Mesenchymal stem cell (in vitro differentiated cells and primary cell): Measurements from ENCODE around the gene MAP1A.

Experiments used
- DNase-seq: peaks from one replicate; pipeline ENCODE4 v3.0.0-alpha.2; 2013
- H2AFZ ChIP-seq: one replicate; pipeline ENCODE4 v1.6.1; 2013; ENCODE audit warnings: low read depth, mild to moderate bottlenecking, control low read depth, inconsistent platforms, low read length, moderate library complexity
- H2AK5ac ChIP-seq: 2 replicates; pipeline ENCODE4 v1.6.1; 2013; ENCODE audit warnings: low read length, moderate library complexity, mild to moderate bottlenecking, inconsistent platforms; ENCODE audit not compliant: severe bottlenecking
- H2BK120ac ChIP-seq: one replicate; pipeline ENCODE4 v1.6.1; 2013; ENCODE audit warnings: low read depth, mild to moderate bottlenecking, inconsistent platforms, low read length, moderate library complexity
- H2BK12ac ChIP-seq, 2 experiments: one replicate each; pipeline ENCODE4 v1.6.1; 2013; ENCODE audit warnings: inconsistent platforms in 2 of 2, low read length in 2 of 2, mild to moderate bottlenecking in 2 of 2, moderate library complexity in 2 of 2, control low read depth in 1 of 2
- H2BK15ac ChIP-seq: one replicate; pipeline ENCODE4 v1.6.1; 2013; ENCODE audit warnings: mild to moderate bottlenecking, low read depth, inconsistent platforms; ENCODE audit not compliant: poor library complexity, severe bottlenecking
- H2BK5ac ChIP-seq: 2 replicates; pipeline ENCODE4 v1.6.1; 2013; ENCODE audit warnings: low read depth, mild to moderate bottlenecking, low read length, control low read depth, inconsistent platforms; ENCODE audit not compliant: poor library complexity, severe bottlenecking
- H3K14ac ChIP-seq, 2 experiments: one replicate each; pipeline ENCODE4 v1.6.1; 2013; ENCODE audit warnings: inconsistent platforms in 2 of 2, low read length in 2 of 2, control low read depth in 1 of 2, mild to moderate bottlenecking in 1 of 2, moderate library complexity in 1 of 2
- H3K18ac ChIP-seq, 2 experiments: one replicate each; pipeline ENCODE4 v1.6.1; 2013; ENCODE audit warnings: inconsistent platforms in 2 of 2, low read length in 2 of 2, control low read depth in 1 of 2, low read depth in 1 of 2, mild to moderate bottlenecking in 1 of 2
- H3K23ac ChIP-seq, 2 experiments: one replicate each; pipeline ENCODE4 v1.6.1; 2013; ENCODE audit warnings: inconsistent platforms in 2 of 2, low read length in 2 of 2, mild to moderate bottlenecking in 2 of 2, moderate library complexity in 2 of 2, control low read depth in 1 of 2
- H3K27ac ChIP-seq: 2 replicates; pipeline ENCODE4 v1.5.1; 2013; ENCODE audit warnings: mild to moderate bottlenecking, moderate library complexity, low read length, control low read depth, inconsistent platforms; ENCODE audit not compliant: poor library complexity, severe bottlenecking
- H3K27me3 ChIP-seq, 2 experiments: 2 replicates each; pipeline versions ENCODE4 v1.6.1 to v1.7.0; 2013; ENCODE audit warnings: low read length in 2 of 2, mild to moderate bottlenecking in 2 of 2, moderate library complexity in 2 of 2, control low read depth in 1 of 2, inconsistent platforms in 1 of 2; ENCODE audit not compliant: control insufficient read depth in 1 of 2, insufficient read depth in 1 of 2
- H3K36me3 ChIP-seq, 2 experiments: 2 replicates each; pipeline versions ENCODE4 v1.6.1 to v1.7.0; 2013; ENCODE audit warnings: low read length in 2 of 2, control low read depth in 1 of 2, inconsistent platforms in 1 of 2, low read depth in 1 of 2, mild to moderate bottlenecking in 1 of 2; ENCODE audit not compliant: insufficient read depth in 2 of 2, control insufficient read depth in 1 of 2
- H3K4ac ChIP-seq, 2 experiments: one replicate each; pipeline ENCODE4 v1.6.1; 2013; ENCODE audit warnings: inconsistent platforms in 2 of 2, low read length in 2 of 2, mild to moderate bottlenecking in 2 of 2, moderate library complexity in 2 of 2, control low read depth in 1 of 2, low read depth in 1 of 2
- H3K4me1 ChIP-seq: 2 replicates; pipeline ENCODE4 v1.6.1; 2013; ENCODE audit warnings: low read depth, low read length, control low read depth; ENCODE audit not compliant: control insufficient read depth, insufficient read depth
- H3K4me2 ChIP-seq: 2 replicates; pipeline ENCODE4 v1.6.1; 2013; ENCODE audit warnings: low read length, mild to moderate bottlenecking, inconsistent platforms; ENCODE audit not compliant: poor library complexity, severe bottlenecking
- H3K4me3 ChIP-seq, 2 experiments: 2 replicates each; pipeline versions ENCODE4 v1.5.1 to v1.7.0; 2013; ENCODE audit warnings: low read length in 2 of 2, mild to moderate bottlenecking in 2 of 2, control low read depth in 1 of 2, low read depth in 1 of 2; ENCODE audit not compliant: insufficient read depth in 1 of 2
- H3K79me1 ChIP-seq: replicated peaks from 2 replicates; pipeline ENCODE4 v1.6.1; 2013; ENCODE audit warnings: mild to moderate bottlenecking, control low read depth, low read length, inconsistent platforms; ENCODE audit not compliant: poor library complexity, severe bottlenecking
- H3K9ac ChIP-seq: 2 replicates; pipeline ENCODE4 v1.7.0; 2013; ENCODE audit warnings: mild to moderate bottlenecking, low read length, moderate library complexity
- H3K9me3 ChIP-seq: 2 replicates; pipeline ENCODE4 v1.7.0; 2013; ENCODE audit warnings: mild to moderate bottlenecking, low read length; ENCODE audit not compliant: control insufficient read depth
- H4K8ac ChIP-seq: one replicate; pipeline ENCODE4 v1.6.1; 2013; ENCODE audit warnings: inconsistent platforms, mild to moderate bottlenecking, low read length, moderate library complexity
- H4K91ac ChIP-seq: one replicate; pipeline ENCODE4 v1.6.1; 2013; ENCODE audit warnings: mild to moderate bottlenecking, low read length, inconsistent platforms
- WGBS: methylation state at CpG from one replicate; pipeline ENCODE4 v1.1.7; 2013; ENCODE audit warnings: mixed read lengths; 5-methylcytosine and 5-hydroxymethylcytosine counted together

The MAP1A gene

GRCh38 chr15:43527016-43527801 lies 9.8 kb downstream of the MAP1A start:
- H2BK15ac ChIP-seq = no peak overlapping the region
- no peak overlapping the region for H3K14ac ChIP-seq
- H3K79me1 ChIP-seq = peaks cover 9% of the 10 kb centered on the region
- H3K4me1 ChIP-seq = peaks cover 18% of the 10 kb centered on the region
- no peak overlapping the region for H3K4me2 ChIP-seq
- H3K18ac ChIP-seq = no peak overlapping the region
- no peak overlapping the region for H3K4me3 ChIP-seq
- WGBS = 86% methylated on average over 8 of the region's 9 CpGs
- H4K91ac ChIP-seq = no peak overlapping the region
- no peak overlapping the region for H4K8ac ChIP-seq
- H2BK120ac ChIP-seq = no peak overlapping the region
- no peak overlapping the region for H2BK5ac ChIP-seq
- peaks cover 71 to 88% of the 10 kb centered on the region in 2 experiments for H3K36me3 ChIP-seq
- no peak overlapping the region for H3K9ac ChIP-seq
- H3K27ac ChIP-seq = no peak overlapping the region
- H3K9me3 ChIP-seq = no peaks in the 10 kb centered on the region
- H2AFZ ChIP-seq = no peak overlapping the region
- H3K4ac ChIP-seq = no peak overlapping the region
- H2AK5ac ChIP-seq = no peak overlapping the region
- no peaks in the 10 kb centered on the region for H3K27me3 ChIP-seq
- no peak for DNase-seq
- H3K23ac ChIP-seq = no peak overlapping the region
- H2BK12ac ChIP-seq = no peak overlapping the region

- no peaks in the 10 kb centered on the region for H3K27me3 ChIP-seq
- H3K4me2 ChIP-seq = no peak overlapping the region
- H2AFZ ChIP-seq = no peak overlapping the region
- H2BK12ac ChIP-seq = no peak overlapping the region
- no peak overlapping the region for H3K4ac ChIP-seq
- no peak overlapping the region for H3K14ac ChIP-seq
- no peak overlapping the region for H3K9ac ChIP-seq
- no peak overlapping the region for H2BK120ac ChIP-seq
- no peak overlapping the region for H2AK5ac ChIP-seq
- peaks cover 18% of the 10 kb centered on the region for H3K4me1 ChIP-seq
- peaks cover 4% of the 10 kb centered on the region for H3K79me1 ChIP-seq
- H4K91ac ChIP-seq = no peak overlapping the region
- no peak for DNase-seq
- no peak overlapping the region for H2BK5ac ChIP-seq
- no peak overlapping the region for H3K23ac ChIP-seq
- no peak overlapping the region for H3K4me3 ChIP-seq
- H3K9me3 ChIP-seq = no peaks in the 10 kb centered on the region
- WGBS = 93% methylated on average over 12 of the region's 12 CpGs
- no peak overlapping the region for H4K8ac ChIP-seq
- no peak overlapping the region for H3K18ac ChIP-seq
- peaks cover 64 to 80% of the 10 kb centered on the region in 2 experiments for H3K36me3 ChIP-seq
- H3K27ac ChIP-seq = no peak overlapping the region
- H2BK15ac ChIP-seq = no peak overlapping the region
Observed at GRCh38 chr15:43527802-43528541, 10.6 kb downstream of the MAP1A start.

- H3K4ac ChIP-seq = no peak overlapping the region
- no peak overlapping the region for H3K14ac ChIP-seq
- DNase-seq = no peak
- no peaks in the 10 kb centered on the region for H3K27me3 ChIP-seq
- H2BK15ac ChIP-seq = no peak overlapping the region
- H3K4me1 ChIP-seq = peaks cover 18% of the 10 kb centered on the region
- no peak overlapping the region for H4K8ac ChIP-seq
- H3K4me2 ChIP-seq = no peak overlapping the region
- H2BK5ac ChIP-seq = no peak overlapping the region
- H2BK120ac ChIP-seq = no peak overlapping the region
- no peaks in the 10 kb centered on the region for H3K9me3 ChIP-seq
- no peak overlapping the region for H2AK5ac ChIP-seq
- no peak overlapping the region for H2AFZ ChIP-seq
- H3K79me1 ChIP-seq = peaks cover 2% of the 10 kb centered on the region
- peaks cover 58 to 74% of the 10 kb centered on the region in 2 experiments for H3K36me3 ChIP-seq
- no peak overlapping the region for H3K9ac ChIP-seq
- H2BK12ac ChIP-seq = no peak overlapping the region
- WGBS = 90% methylated on average over 10 of the region's 11 CpGs
- no peak overlapping the region for H3K4me3 ChIP-seq
- no peak overlapping the region for H4K91ac ChIP-seq
- no peak overlapping the region for H3K18ac ChIP-seq
- H3K23ac ChIP-seq = no peak overlapping the region
- no peak overlapping the region for H3K27ac ChIP-seq
Observed at GRCh38 chr15:43528542-43529007, 11.2 kb downstream of the MAP1A start.

GRCh38 chr15:43529141-43529540 lies 11.7 kb downstream of the MAP1A start:
- H2AK5ac ChIP-seq = no peak overlapping the region
- no peak overlapping the region for H4K91ac ChIP-seq
- H3K36me3 ChIP-seq = peaks cover 53 to 68% of the 10 kb centered on the region in 2 experiments
- no peak overlapping the region for H2BK12ac ChIP-seq
- H3K27me3 ChIP-seq = no peaks in the 10 kb centered on the region
- H2BK15ac ChIP-seq = no peak overlapping the region
- H3K4me1 ChIP-seq = peaks cover 18% of the 10 kb centered on the region
- no peak overlapping the region for H3K27ac ChIP-seq
- H3K4me3 ChIP-seq = no peak overlapping the region
- H2BK120ac ChIP-seq = no peak overlapping the region
- no peak for DNase-seq
- no peak overlapping the region for H2AFZ ChIP-seq
- H3K14ac ChIP-seq = no peak overlapping the region
- H3K9me3 ChIP-seq = no peaks in the 10 kb centered on the region
- no peak overlapping the region for H3K18ac ChIP-seq
- no peak overlapping the region for H3K4ac ChIP-seq
- H3K23ac ChIP-seq = no peak overlapping the region
- H3K79me1 ChIP-seq = peaks cover 2% of the 10 kb centered on the region
- H4K8ac ChIP-seq = no peak overlapping the region
- H2BK5ac ChIP-seq = no peak overlapping the region
- H3K4me2 ChIP-seq = no peak overlapping the region
- no peak overlapping the region for H3K9ac ChIP-seq
- WGBS = 98% methylated on average over 13 of the region's 15 CpGs
